ENCODE measurements around the gene WDTC1. TPM values are rescaled to one million over a fixed set of nuclear protein-coding genes. Genes with fewer than 3 reads are reported as not detected.

The WDTC1 gene
- total and polyA plus RNA-seq, 7 donors: 10.8 to 66.1 (median 55.6) TPM

- DNase-seq: peak; percentile 65 to 71
- Histone ChIP-seq H3K36me3 (ENCODE audit: insufficient read depth in 1 of 2, low read depth in 1 of 2) (peaks cover 0 to 4% of the 10 kb centered on the region in 2 donors), H3K27ac (no peak overlapping the region), H3K27me3 (ENCODE audit: insufficient read depth in 3 of 3, low read length in 2 of 3) (peaks cover 0 to 27% (median 24%) of the 10 kb centered on the region in 3 donors), H3K4me3 (peak overlapping the region; percentile 56), H3K9me3 (no peaks in the 10 kb centered on the region), H3K4me1 (peaks cover 7% of the 10 kb centered on the region)
- 6 to 9% (median 6%) methylated on average over 55 to 84 of the region's 84 CpGs for WGBS, 3 donors
- intact Hi-C loops (cut with DNase I): loop anchor here in 1 of 2 donors (10.0 kb wide), 1 partner anchor 1675 kb away; no protein-coding TSS in a partner anchor
- TF ChIP-seq CTCF (IDR thresholded peaks at IDR 0.05): no peak
- ATAC-seq: peak; percentile 53 to 66 (median 62)
Measured at GRCh38 chr1:27349784-27350662, 115.6 kb downstream of the WDTC1 start.

GRCh38 chr1:27350663-27351540, 116.5 kb downstream of the WDTC1 start:
- intact Hi-C loops (cut with DNase I): no loop called here
- no peak for TF ChIP-seq CTCF (IDR thresholded peaks at IDR 0.05)
- Histone ChIP-seq H3K9me3 (no peaks in the 10 kb centered on the region), H3K36me3 (ENCODE audit: insufficient read depth in 1 of 2, low read depth in 1 of 2) (peaks cover 0 to 13% of the 10 kb centered on the region in 2 donors), H3K4me1 (peaks cover 7% of the 10 kb centered on the region), H3K27me3 (ENCODE audit: insufficient read depth in 3 of 3, low read length in 2 of 3) (peaks cover 0 to 27% (median 24%) of the 10 kb centered on the region in 3 donors), H3K4me3 (peak overlapping the region; percentile 56), H3K27ac (no peak overlapping the region)
- peak; percentile 23 to 65 (median 42) for ATAC-seq
- DNase-seq: peak; percentile 50 to 73
- WGBS, 3 donors: 18 to 20% (median 19%) methylated on average over 57 to 62 of the region's 62 CpGs

GRCh38 chr1:27351541-27352107, 117.2 kb downstream of the WDTC1 start:
- peaks cover 0 to 20% of the 10 kb centered on the region in 2 donors for H3K36me3 ChIP-seq (ENCODE audit: insufficient read depth in 1 of 2, low read depth in 1 of 2)
- no peak overlapping the region for H3K27ac ChIP-seq
- peaks cover 0 to 27% (median 21%) of the 10 kb centered on the region in 3 donors for H3K27me3 ChIP-seq (ENCODE audit: insufficient read depth in 3 of 3, low read length in 2 of 3)
- DNase-seq: no peak
- intact Hi-C loops (cut with DNase I): no loop called here
- H3K4me1 ChIP-seq: peaks cover 7% of the 10 kb centered on the region
- H3K4me3 ChIP-seq: no peak overlapping the region
- WGBS, 3 donors: 49 to 57% (median 54%) methylated on average over 8 of the region's 8 CpGs
- H3K9me3 ChIP-seq: no peaks in the 10 kb centered on the region
- ATAC-seq: peak in 1 of 4 donors; percentile 1
- TF ChIP-seq CTCF (IDR thresholded peaks at IDR 0.05): no peak

- H3K36me3 ChIP-seq (ENCODE audit: insufficient read depth in 1 of 2, low read depth in 1 of 2): peaks cover 0 to 33% of the 10 kb centered on the region in 2 donors
- 87 to 92% (median 92%) methylated on average over 13 of the region's 13 CpGs for WGBS, 3 donors
- peaks cover 7% of the 10 kb centered on the region for H3K4me1 ChIP-seq
- intact Hi-C loops (cut with DNase I): no loop called here
- H3K4me3 ChIP-seq: no peak overlapping the region
- TF ChIP-seq CTCF (IDR thresholded peaks at IDR 0.05): no peak
- DNase-seq: no peak
- no peaks in the 10 kb centered on the region for H3K9me3 ChIP-seq
- no peak for ATAC-seq
- H3K27ac ChIP-seq: no peak overlapping the region
- H3K27me3 ChIP-seq (ENCODE audit: insufficient read depth in 3 of 3, low read length in 2 of 3): peaks cover 0 to 27% (median 14%) of the 10 kb centered on the region in 3 donors
Measured at GRCh38 chr1:27353166-27353565, 118.7 kb downstream of the WDTC1 start.

All from psoas muscle (tissue), 8 donors.